Effector memory CD8-positive, alpha-beta T cell (primary cell): ENCODE results near the gene OPCML.

Experiments
- ATAC-seq: fragments of 150-1000 bp; cut with Tn5 transposase; replicated peaks from 2 replicates; pipeline ENCODE4 v1.10.0; 2021; ENCODE audit warnings: mild to moderate bottlenecking, moderate library complexity
- DNase-seq, 3 experiments: peaks; one replicate each; pipeline ENCODE4 v3.0.0; 2021
- H3K27ac Mint-ChIP-seq, 2 donors: one replicate each; pipeline ENCODE4 v1.8.0; 2022; ENCODE audit warnings: mild to moderate bottlenecking in 2 of 2, mixed read lengths in 2 of 2, moderate library complexity in 2 of 2
- H3K27me3 Mint-ChIP-seq, 2 donors: one replicate each; pipeline ENCODE4 v1.8.0; 2022; ENCODE audit warnings: mixed read lengths in 2 of 2
- H3K36me3 Mint-ChIP-seq: one replicate; pipeline ENCODE4 v1.8.0; 2022; ENCODE audit warnings: mild to moderate bottlenecking, moderate library complexity, mixed read lengths; ENCODE audit not compliant: insufficient read depth
- H3K4me1 Mint-ChIP-seq, 2 donors: one replicate each; pipeline ENCODE4 v1.8.0; 2022; ENCODE audit warnings: low read depth in 2 of 2, mixed read lengths in 2 of 2
- H3K4me3 Mint-ChIP-seq, 2 donors: one replicate each; pipeline ENCODE4 v1.8.0; 2022; ENCODE audit warnings: mild to moderate bottlenecking in 2 of 2, mixed read lengths in 2 of 2, moderate library complexity in 2 of 2
- H3K9me3 Mint-ChIP-seq, 2 donors: one replicate each; pipeline ENCODE4 v1.8.0; 2022; ENCODE audit warnings: mixed read lengths in 2 of 2

The OPCML gene

GRCh38 chr11:133339495-133340140 is 192.7 kb downstream of the OPCML start:
- H3K4me3 Mint-ChIP-seq = no peak overlapping the region
- H3K9me3 Mint-ChIP-seq = peaks cover 9 to 15% of the 10 kb centered on the region in 2 donors
- H3K4me1 Mint-ChIP-seq = no peaks in the 10 kb centered on the region
- DNase-seq (no peak), ATAC-seq (no peak)
- H3K27me3 Mint-ChIP-seq = no peaks in the 10 kb centered on the region
- no peaks in the 10 kb centered on the region for H3K36me3 Mint-ChIP-seq
- H3K27ac Mint-ChIP-seq = no peak overlapping the region

GRCh38 chr11:133338588-133338987 is 193.7 kb downstream of the OPCML start:
- H3K9me3 Mint-ChIP-seq = peaks cover 5 to 7% of the 10 kb centered on the region in 2 donors
- H3K4me1 Mint-ChIP-seq = no peaks in the 10 kb centered on the region
- no peak overlapping the region for H3K27ac Mint-ChIP-seq
- no peaks in the 10 kb centered on the region for H3K36me3 Mint-ChIP-seq
- ATAC-seq (no peak), DNase-seq (no peak)
- no peaks in the 10 kb centered on the region for H3K27me3 Mint-ChIP-seq
- no peak overlapping the region for H3K4me3 Mint-ChIP-seq

- Mint-ChIP-seq H3K4me3 (no peak overlapping the region), H3K27me3 (no peaks in the 10 kb centered on the region), H3K36me3 (no peaks in the 10 kb centered on the region), H3K4me1 (no peaks in the 10 kb centered on the region), H3K27ac (no peak overlapping the region), H3K9me3 (peaks cover 5 to 7% of the 10 kb centered on the region in 2 donors)
- no peak for DNase-seq
- ATAC-seq = no peak
These were observed 194.3 kb downstream of the OPCML start for GRCh38 chr11:133337951-133338418.

GRCh38 chr11:133337193-133337592 is 195.1 kb downstream of the OPCML start:
- no peak overlapping the region for H3K27ac Mint-ChIP-seq
- no peaks in the 10 kb centered on the region for H3K27me3 Mint-ChIP-seq
- DNase-seq (no peak), ATAC-seq (no peak)
- H3K9me3 Mint-ChIP-seq = peaks cover 5 to 7% of the 10 kb centered on the region in 2 donors
- H3K4me3 Mint-ChIP-seq = no peak overlapping the region
- H3K4me1 Mint-ChIP-seq = no peaks in the 10 kb centered on the region
- H3K36me3 Mint-ChIP-seq = no peaks in the 10 kb centered on the region

GRCh38 chr11:133331031-133331430 is 201.3 kb downstream of the OPCML start:
- Mint-ChIP-seq H3K27me3 (no peaks in the 10 kb centered on the region), H3K9me3 (peaks cover 0 to 5% of the 10 kb centered on the region in 2 donors), H3K27ac (no peak overlapping the region), H3K4me1 (no peaks in the 10 kb centered on the region), H3K36me3 (no peaks in the 10 kb centered on the region), H3K4me3 (no peak overlapping the region)
- DNase-seq (no peak), ATAC-seq (no peak)

GRCh38 chr11:133326849-133327248 is 205.5 kb downstream of the OPCML start:
- H3K9me3 Mint-ChIP-seq = peaks cover 0 to 7% of the 10 kb centered on the region in 2 donors
- no peaks in the 10 kb centered on the region for H3K4me1 Mint-ChIP-seq
- DNase-seq = no peak
- no peaks in the 10 kb centered on the region for H3K27me3 Mint-ChIP-seq
- no peak overlapping the region for H3K27ac Mint-ChIP-seq
- no peak for ATAC-seq
- H3K36me3 Mint-ChIP-seq = no peaks in the 10 kb centered on the region
- H3K4me3 Mint-ChIP-seq = no peak overlapping the region

- no peak for DNase-seq
- H3K36me3 Mint-ChIP-seq = peaks cover under 1% of the 10 kb centered on the region
- no peaks in the 10 kb centered on the region for H3K27me3 Mint-ChIP-seq
- no peak overlapping the region for H3K4me3 Mint-ChIP-seq
- no peak for ATAC-seq
- no peaks in the 10 kb centered on the region for H3K4me1 Mint-ChIP-seq
- H3K27ac Mint-ChIP-seq = no peak overlapping the region
- peaks cover 0 to 7% of the 10 kb centered on the region in 2 donors for H3K9me3 Mint-ChIP-seq
These were observed 206.0 kb downstream of the OPCML start for GRCh38 chr11:133326332-133326731.

- no peak for ATAC-seq
- no peaks in the 10 kb centered on the region for H3K27me3 Mint-ChIP-seq
- peaks cover 0 to 7% of the 10 kb centered on the region in 2 donors for H3K9me3 Mint-ChIP-seq
These were observed 206.6 kb downstream of the OPCML start for GRCh38 chr11:133325711-133326110.

GRCh38 chr11:133323354-133323753 is 208.9 kb downstream of the OPCML start:
- ATAC-seq (no peak), DNase-seq (no peak)
- Mint-ChIP-seq H3K9me3 (peaks cover 0 to 7% of the 10 kb centered on the region in 2 donors), H3K4me3 (no peak overlapping the region), H3K27ac (no peak overlapping the region), H3K27me3 (no peaks in the 10 kb centered on the region), H3K36me3 (peaks cover 2% of the 10 kb centered on the region), H3K4me1 (no peaks in the 10 kb centered on the region)

More at GRCh38 chr11:133325711-133326110, 206.6 kb downstream of the OPCML start:
- H3K4me1 Mint-ChIP-seq = no peaks in the 10 kb centered on the region
- no peak for DNase-seq
- peaks cover 2% of the 10 kb centered on the region for H3K36me3 Mint-ChIP-seq
- H3K27ac Mint-ChIP-seq = no peak overlapping the region
- no peak overlapping the region for H3K4me3 Mint-ChIP-seq

GRCh38 chr11:133318221-133318620 is 214.1 kb downstream of the OPCML start:
- H3K27me3 Mint-ChIP-seq = no peaks in the 10 kb centered on the region
- no peaks in the 10 kb centered on the region for H3K4me1 Mint-ChIP-seq
- no peak overlapping the region for H3K27ac Mint-ChIP-seq
- H3K4me3 Mint-ChIP-seq = no peak overlapping the region
- no peak for DNase-seq
- H3K36me3 Mint-ChIP-seq = peaks cover 2% of the 10 kb centered on the region
- H3K9me3 Mint-ChIP-seq = peaks cover 2 to 8% of the 10 kb centered on the region in 2 donors
- no peak for ATAC-seq

- H3K27ac Mint-ChIP-seq = no peak overlapping the region
- ATAC-seq (no peak), DNase-seq (no peak)
- no peak overlapping the region for H3K4me3 Mint-ChIP-seq
- H3K4me1 Mint-ChIP-seq = no peaks in the 10 kb centered on the region
- H3K9me3 Mint-ChIP-seq = peaks cover 9 to 14% of the 10 kb centered on the region in 2 donors
- H3K36me3 Mint-ChIP-seq = no peaks in the 10 kb centered on the region
- no peaks in the 10 kb centered on the region for H3K27me3 Mint-ChIP-seq
These were observed 221.1 kb downstream of the OPCML start for GRCh38 chr11:133311230-133311629.

GRCh38 chr11:133306019-133306418 is 226.3 kb downstream of the OPCML start:
- no peak for ATAC-seq
- Mint-ChIP-seq H3K27me3 (no peaks in the 10 kb centered on the region), H3K27ac (no peak overlapping the region), H3K36me3 (no peaks in the 10 kb centered on the region), H3K4me3 (no peak overlapping the region), H3K9me3 (peaks cover 5 to 12% of the 10 kb centered on the region in 2 donors), H3K4me1 (no peaks in the 10 kb centered on the region)
- DNase-seq = no peak

- no peak overlapping the region for H3K27ac Mint-ChIP-seq
- ATAC-seq = no peak
These were observed 226.9 kb downstream of the OPCML start for GRCh38 chr11:133305208-133305956.

GRCh38 chr11:133303262-133303661 is 229.0 kb downstream of the OPCML start:
- no peak overlapping the region for H3K27ac Mint-ChIP-seq
- peaks cover 3 to 19% of the 10 kb centered on the region in 2 donors for H3K9me3 Mint-ChIP-seq
- H3K36me3 Mint-ChIP-seq = no peaks in the 10 kb centered on the region
- DNase-seq = no peak
- H3K4me1 Mint-ChIP-seq = no peaks in the 10 kb centered on the region
- no peaks in the 10 kb centered on the region for H3K27me3 Mint-ChIP-seq
- H3K4me3 Mint-ChIP-seq = no peak overlapping the region
- ATAC-seq = no peak

More at GRCh38 chr11:133305208-133305956, 226.9 kb downstream of the OPCML start:
- Mint-ChIP-seq H3K27me3 (no peaks in the 10 kb centered on the region), H3K9me3 (peaks cover 4 to 12% of the 10 kb centered on the region in 2 donors), H3K4me3 (no peak overlapping the region), H3K36me3 (no peaks in the 10 kb centered on the region), H3K4me1 (no peaks in the 10 kb centered on the region)
- no peak for DNase-seq
